ENCODE results near the gene SLC15A2.

SLC15A2 gene

DNA sequence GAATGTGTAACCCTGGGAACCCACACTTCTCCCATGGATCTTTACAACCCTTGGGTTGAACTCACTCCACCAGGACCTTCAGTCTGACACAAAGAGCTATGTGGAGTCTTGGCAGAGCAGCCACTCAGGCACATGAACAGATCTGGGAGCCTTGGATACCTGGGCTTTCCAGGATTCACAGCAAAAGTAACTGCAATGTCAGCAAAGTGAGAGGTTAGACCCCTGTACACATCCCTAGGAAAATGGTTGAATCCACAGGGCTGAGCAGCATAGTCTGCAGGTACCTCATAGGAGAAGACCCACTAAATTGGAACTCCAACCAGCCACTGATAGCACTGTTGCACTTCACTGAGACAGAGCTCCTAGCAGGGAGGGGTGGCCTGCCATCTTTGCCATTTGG lies 68.2 kb downstream of the SLC15A2 start:
- no peak overlapping the region for H3K4me3 ChIP-seq (ENCODE audit: low read length)
- no peaks in the 10 kb centered on the region for H3K9me3 ChIP-seq (replicated peaks; ENCODE audit: low read length)
- H3K27me3 ChIP-seq (ENCODE audit: control insufficient read depth, insufficient read depth, low read length): peaks cover 5% of the 10 kb centered on the region
- H3K36me3 ChIP-seq (ENCODE audit: insufficient read depth, low read length): no peaks in the 10 kb centered on the region
- H3K4me1 ChIP-seq (ENCODE audit: control insufficient read depth, insufficient read depth, low read length): no peaks in the 10 kb centered on the region
- no peak overlapping the region for H3K9ac ChIP-seq (ENCODE audit: low read depth, low read length)
- no peak overlapping the region for H3K4me2 ChIP-seq (ENCODE audit: low read length)

DNA sequence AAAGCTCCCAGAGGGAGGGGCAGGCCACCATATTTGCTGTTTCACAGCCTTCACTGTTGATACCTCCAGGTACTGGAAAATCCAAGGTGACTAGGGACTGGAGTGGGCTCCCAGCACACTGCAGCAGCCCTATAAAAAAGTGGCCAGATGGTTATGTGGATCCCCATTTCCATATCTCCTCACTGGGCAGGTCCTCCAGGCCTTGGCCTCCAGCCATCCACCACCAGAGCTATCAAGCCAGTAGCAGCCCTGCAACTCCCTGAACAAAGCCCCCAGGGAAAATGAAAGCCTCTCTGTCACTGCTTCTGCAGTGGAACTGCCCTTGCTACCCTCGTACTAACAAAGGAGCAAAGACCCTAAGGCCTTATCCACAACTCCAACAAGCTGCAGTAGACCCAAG lies 69.4 kb downstream of the SLC15A2 start:
- Histone ChIP-seq H3K36me3 (ENCODE audit: insufficient read depth, low read length) (no peaks in the 10 kb centered on the region), H3K9me3 (replicated peaks; ENCODE audit: low read length) (no peaks in the 10 kb centered on the region), H3K4me1 (ENCODE audit: control insufficient read depth, insufficient read depth, low read length) (no peaks in the 10 kb centered on the region), H3K4me2 (ENCODE audit: low read length) (no peak overlapping the region), H3K27me3 (ENCODE audit: control insufficient read depth, insufficient read depth, low read length) (peaks cover 5% of the 10 kb centered on the region), H3K4me3 (ENCODE audit: low read length) (no peak overlapping the region), H3K9ac (ENCODE audit: low read depth, low read length) (no peak overlapping the region)

DNA sequence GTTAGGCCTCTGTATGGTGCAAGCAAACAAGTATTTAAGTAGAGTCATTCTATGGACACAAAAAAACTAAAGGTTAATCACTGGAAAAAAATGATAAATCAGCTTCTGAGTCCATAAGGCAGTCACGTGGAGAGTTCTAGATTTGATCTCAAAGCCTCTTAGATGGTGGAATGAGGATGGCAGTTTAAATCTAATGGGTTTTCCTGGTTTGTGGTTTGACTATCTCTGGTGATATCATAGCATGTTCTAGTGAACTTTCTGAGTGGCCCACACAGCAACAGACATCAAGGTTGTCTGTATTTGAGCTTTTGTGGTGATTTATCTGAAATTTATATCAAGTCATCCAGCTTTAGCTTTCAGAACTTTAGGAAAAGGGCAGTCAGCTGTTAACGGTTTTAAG lies 75.4 kb downstream of the SLC15A2 start:
- Histone ChIP-seq H3K4me3 (ENCODE audit: low read length) (no peak overlapping the region), H3K9ac (ENCODE audit: low read depth, low read length) (no peak overlapping the region), H3K9me3 (replicated peaks; ENCODE audit: low read length) (no peaks in the 10 kb centered on the region), H3K4me2 (ENCODE audit: low read length) (no peak overlapping the region), H3K4me1 (ENCODE audit: control insufficient read depth, insufficient read depth, low read length) (peaks cover 4% of the 10 kb centered on the region), H3K27me3 (ENCODE audit: control insufficient read depth, insufficient read depth, low read length) (no peaks in the 10 kb centered on the region), H3K36me3 (ENCODE audit: insufficient read depth, low read length) (no peaks in the 10 kb centered on the region)

DNA sequence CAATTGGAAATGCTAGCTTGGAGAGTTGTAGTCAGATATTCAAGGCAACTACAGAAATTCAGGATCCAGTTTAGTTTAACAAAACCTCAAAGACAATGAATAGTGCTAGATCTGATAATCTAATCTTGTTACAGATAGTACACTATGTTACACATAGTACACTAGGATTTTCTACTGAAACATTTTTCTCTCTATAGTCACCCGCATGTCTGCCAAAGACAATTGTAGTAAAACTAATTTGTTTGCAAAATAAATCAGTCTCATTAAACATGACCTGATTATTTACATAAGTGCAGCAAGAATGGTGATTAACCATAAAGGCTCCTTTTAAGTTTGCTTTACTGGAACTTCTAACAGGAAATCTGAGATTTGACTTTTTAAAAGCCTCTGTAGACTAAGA lies 75.8 kb downstream of the SLC15A2 start:
- H3K9me3 ChIP-seq (replicated peaks; ENCODE audit: low read length): no peaks in the 10 kb centered on the region
- H3K27me3 ChIP-seq (ENCODE audit: control insufficient read depth, insufficient read depth, low read length): no peaks in the 10 kb centered on the region
- H3K4me1 ChIP-seq (ENCODE audit: control insufficient read depth, insufficient read depth, low read length): peaks cover 4% of the 10 kb centered on the region
- no peak overlapping the region for H3K9ac ChIP-seq (ENCODE audit: low read depth, low read length)
- no peaks in the 10 kb centered on the region for H3K36me3 ChIP-seq (ENCODE audit: insufficient read depth, low read length)
- H3K4me3 ChIP-seq (ENCODE audit: low read length): no peak overlapping the region
- peak overlapping the region; percentile 20 for H3K4me2 ChIP-seq (ENCODE audit: low read length)

DNA sequence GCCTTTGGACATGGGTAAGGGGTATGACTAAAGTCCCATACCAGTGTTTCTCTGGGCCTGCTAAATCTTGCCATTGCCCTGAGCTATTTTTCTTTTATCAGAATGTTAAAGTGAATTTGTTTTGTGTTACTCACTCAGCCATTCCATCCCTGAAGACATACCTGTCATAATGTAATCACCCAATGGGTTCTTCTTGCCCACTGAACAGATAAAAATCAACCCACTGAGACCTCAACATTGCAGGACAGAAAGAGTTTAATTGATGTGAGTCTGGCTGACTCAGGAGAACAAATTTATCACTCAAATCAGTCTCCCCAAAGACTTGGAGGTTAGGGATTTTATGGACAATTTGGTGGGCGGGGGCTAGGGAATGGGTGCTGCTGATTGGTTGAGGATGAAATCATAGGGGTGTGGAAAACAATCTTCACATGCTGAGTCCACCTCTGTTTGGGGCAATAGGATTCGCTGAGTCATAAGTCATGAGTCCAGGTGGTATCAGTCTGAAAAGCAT lies 80.5 kb downstream of the SLC15A2 start:
- no peak overlapping the region for H3K4me3 ChIP-seq (ENCODE audit: low read length)
- peaks cover 3% of the 10 kb centered on the region for H3K4me1 ChIP-seq (ENCODE audit: control insufficient read depth, insufficient read depth, low read length)
- H3K4me2 ChIP-seq (ENCODE audit: low read length): no peak overlapping the region
- H3K9ac ChIP-seq (ENCODE audit: low read depth, low read length): no peak overlapping the region
- peaks cover 4% of the 10 kb centered on the region for H3K27me3 ChIP-seq (ENCODE audit: control insufficient read depth, insufficient read depth, low read length)
- no peaks in the 10 kb centered on the region for H3K36me3 ChIP-seq (ENCODE audit: insufficient read depth, low read length)
- H3K9me3 ChIP-seq (replicated peaks; ENCODE audit: low read length): no peaks in the 10 kb centered on the region

DNA sequence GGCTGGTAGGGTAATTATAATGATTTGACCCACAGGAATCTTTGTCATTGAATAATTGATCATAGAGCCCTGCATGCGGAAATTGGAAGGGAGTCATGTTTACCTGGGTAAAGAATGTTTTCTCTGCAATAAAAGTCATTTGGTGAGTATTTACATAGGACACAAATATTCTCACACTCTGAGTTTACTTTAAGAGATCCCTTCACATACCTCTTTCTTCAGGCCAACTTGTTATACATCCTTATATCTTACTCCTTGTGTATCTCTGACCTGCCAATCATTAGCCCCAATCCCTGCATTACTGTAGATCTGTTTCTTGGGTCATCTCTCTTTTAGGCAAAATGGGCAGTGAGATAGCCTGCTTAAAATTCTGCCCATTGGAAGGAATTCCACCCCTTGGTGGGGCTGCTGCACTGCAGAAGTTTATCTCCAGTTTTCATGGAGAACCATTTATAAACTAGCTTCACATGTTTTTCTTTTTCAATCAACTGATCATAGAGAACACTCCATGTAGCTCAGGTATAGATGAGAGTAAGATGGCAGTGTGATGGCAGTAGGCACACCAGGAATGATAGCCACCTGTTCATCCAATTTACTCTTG lies 81.6 kb downstream of the SLC15A2 start:
- Histone ChIP-seq H3K4me3 (ENCODE audit: low read length) (no peak overlapping the region), H3K36me3 (ENCODE audit: insufficient read depth, low read length) (no peaks in the 10 kb centered on the region), H3K9ac (ENCODE audit: low read depth, low read length) (no peak overlapping the region), H3K27me3 (ENCODE audit: control insufficient read depth, insufficient read depth, low read length) (peaks cover 4% of the 10 kb centered on the region), H3K4me1 (ENCODE audit: control insufficient read depth, insufficient read depth, low read length) (no peaks in the 10 kb centered on the region), H3K4me2 (ENCODE audit: low read length) (no peak overlapping the region), H3K9me3 (replicated peaks; ENCODE audit: low read length) (no peaks in the 10 kb centered on the region)

DNA sequence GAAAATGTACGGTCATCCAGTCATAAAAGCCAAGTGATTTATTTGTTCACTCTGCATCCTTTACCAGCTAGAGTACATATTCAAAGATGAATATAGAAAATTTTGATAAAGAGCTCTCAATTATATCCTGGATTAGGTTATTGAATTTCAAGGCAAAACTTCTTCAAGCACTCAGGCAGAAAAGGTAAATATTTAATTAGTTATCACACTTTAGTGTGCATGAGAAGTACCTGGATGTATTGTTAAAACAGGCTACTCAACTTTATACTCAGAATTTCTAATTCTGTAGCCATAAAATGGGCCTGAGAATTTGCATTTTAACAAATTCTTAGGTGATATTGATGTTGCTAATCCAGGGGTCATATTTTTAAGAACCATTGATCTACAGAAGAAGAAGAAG lies 82.5 kb downstream of the SLC15A2 start:
- Histone ChIP-seq H3K9ac (ENCODE audit: low read depth, low read length) (no peak overlapping the region), H3K27me3 (ENCODE audit: control insufficient read depth, insufficient read depth, low read length) (peaks cover 4% of the 10 kb centered on the region), H3K4me3 (ENCODE audit: low read length) (no peak overlapping the region), H3K9me3 (replicated peaks; ENCODE audit: low read length) (no peaks in the 10 kb centered on the region), H3K36me3 (ENCODE audit: insufficient read depth, low read length) (no peaks in the 10 kb centered on the region), H3K4me2 (ENCODE audit: low read length) (no peak overlapping the region), H3K4me1 (ENCODE audit: control insufficient read depth, insufficient read depth, low read length) (no peaks in the 10 kb centered on the region)

DNA sequence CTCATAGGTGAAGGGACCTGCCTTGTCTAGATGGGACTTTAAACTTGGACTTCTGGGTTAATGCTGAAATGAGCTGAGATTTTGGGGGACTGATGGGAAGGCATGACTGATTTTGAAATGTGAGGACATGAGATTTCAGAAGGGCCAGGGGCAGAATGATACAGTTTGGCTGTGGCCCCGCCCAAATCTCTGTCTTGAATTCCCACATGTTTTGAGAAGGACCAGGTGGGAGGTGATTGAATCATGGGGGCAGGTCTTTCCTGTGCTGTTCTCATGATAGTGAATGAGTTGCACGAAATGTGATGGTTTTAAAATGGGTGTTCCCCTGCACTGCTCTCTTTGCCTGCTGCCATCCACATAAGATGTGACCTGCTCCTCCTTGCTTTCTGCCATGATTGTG lies 85.0 kb downstream of the SLC15A2 start:
- Histone ChIP-seq H3K27me3 (ENCODE audit: control insufficient read depth, insufficient read depth, low read length) (peaks cover 4% of the 10 kb centered on the region), H3K4me3 (ENCODE audit: low read length) (no peak overlapping the region), H3K9ac (ENCODE audit: low read depth, low read length) (no peak overlapping the region)

DNA sequence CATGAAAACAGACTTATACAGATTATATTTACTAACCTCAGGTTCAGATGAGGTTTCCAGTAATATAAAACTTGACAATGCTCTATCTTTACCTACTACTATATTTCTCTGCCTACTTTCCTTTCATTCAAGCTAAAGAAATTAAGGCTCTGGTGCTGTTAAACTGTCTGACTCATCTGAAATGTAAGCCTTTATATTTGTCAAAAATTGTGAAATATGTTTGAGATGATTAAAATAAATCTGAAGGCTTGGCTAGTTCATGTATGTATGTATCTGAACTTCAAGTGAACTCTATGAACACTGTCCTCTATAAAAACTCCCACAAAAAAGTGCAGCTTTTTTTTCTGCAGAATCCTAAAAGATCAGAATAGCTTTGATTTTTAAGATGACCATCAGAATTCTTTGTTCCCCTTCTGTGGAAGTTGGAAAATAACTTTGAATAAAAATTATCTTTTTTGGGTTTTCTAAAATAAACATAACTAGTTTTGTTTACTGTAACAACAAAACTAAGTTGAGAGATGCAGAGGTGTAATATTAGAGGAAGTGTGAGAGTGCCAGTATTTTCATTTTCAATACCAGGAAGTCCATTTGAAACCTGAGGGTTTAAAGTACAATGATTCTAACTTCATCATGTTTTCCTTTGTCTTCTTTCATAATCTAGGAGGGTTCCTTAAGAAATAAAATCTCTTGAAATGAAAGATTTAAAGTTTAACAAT lies 85.7 kb downstream of the SLC15A2 start:
- no peaks in the 10 kb centered on the region for H3K4me1 ChIP-seq (ENCODE audit: control insufficient read depth, insufficient read depth, low read length)
- H3K36me3 ChIP-seq (ENCODE audit: insufficient read depth, low read length): no peaks in the 10 kb centered on the region
- no peak overlapping the region for H3K9ac ChIP-seq (ENCODE audit: low read depth, low read length)
- no peak overlapping the region for H3K4me2 ChIP-seq (ENCODE audit: low read length)
- peaks cover 4% of the 10 kb centered on the region for H3K27me3 ChIP-seq (ENCODE audit: control insufficient read depth, insufficient read depth, low read length)
- H3K4me3 ChIP-seq (ENCODE audit: low read length): no peak overlapping the region
- H3K9me3 ChIP-seq (replicated peaks; ENCODE audit: low read length): no peaks in the 10 kb centered on the region

More for the DNA sequence above, 85.0 kb downstream of the SLC15A2 start:
- Histone ChIP-seq H3K36me3 (ENCODE audit: insufficient read depth, low read length) (no peaks in the 10 kb centered on the region), H3K4me2 (ENCODE audit: low read length) (no peak overlapping the region), H3K9me3 (replicated peaks; ENCODE audit: low read length) (no peaks in the 10 kb centered on the region), H3K4me1 (ENCODE audit: control insufficient read depth, insufficient read depth, low read length) (no peaks in the 10 kb centered on the region)

DNA sequence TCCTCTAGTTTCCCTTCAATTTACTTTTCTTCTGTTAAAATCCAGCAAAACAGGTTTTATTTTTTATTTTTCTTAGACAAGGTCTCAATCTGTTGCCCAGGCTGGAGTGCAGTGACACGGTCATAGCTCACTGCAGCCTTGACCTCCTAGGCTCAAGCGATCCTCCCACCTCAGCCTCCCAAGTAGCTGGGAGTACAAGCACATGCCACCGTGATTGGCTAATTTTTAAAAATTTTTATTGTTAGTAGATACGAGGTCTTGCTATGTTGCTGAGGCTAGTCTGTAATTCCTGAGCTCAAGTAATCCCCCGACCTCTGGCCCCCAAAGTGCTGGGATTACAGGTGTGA lies 86.2 kb downstream of the SLC15A2 start:
- H3K9ac ChIP-seq (ENCODE audit: low read depth, low read length): no peak overlapping the region
- H3K9me3 ChIP-seq (replicated peaks; ENCODE audit: low read length): no peaks in the 10 kb centered on the region
- no peaks in the 10 kb centered on the region for H3K36me3 ChIP-seq (ENCODE audit: insufficient read depth, low read length)
- H3K4me2 ChIP-seq (ENCODE audit: low read length): no peak overlapping the region
- H3K4me3 ChIP-seq (ENCODE audit: low read length): no peak overlapping the region
- no peaks in the 10 kb centered on the region for H3K4me1 ChIP-seq (ENCODE audit: control insufficient read depth, insufficient read depth, low read length)
- peaks cover 4% of the 10 kb centered on the region for H3K27me3 ChIP-seq (ENCODE audit: control insufficient read depth, insufficient read depth, low read length)

DNA sequence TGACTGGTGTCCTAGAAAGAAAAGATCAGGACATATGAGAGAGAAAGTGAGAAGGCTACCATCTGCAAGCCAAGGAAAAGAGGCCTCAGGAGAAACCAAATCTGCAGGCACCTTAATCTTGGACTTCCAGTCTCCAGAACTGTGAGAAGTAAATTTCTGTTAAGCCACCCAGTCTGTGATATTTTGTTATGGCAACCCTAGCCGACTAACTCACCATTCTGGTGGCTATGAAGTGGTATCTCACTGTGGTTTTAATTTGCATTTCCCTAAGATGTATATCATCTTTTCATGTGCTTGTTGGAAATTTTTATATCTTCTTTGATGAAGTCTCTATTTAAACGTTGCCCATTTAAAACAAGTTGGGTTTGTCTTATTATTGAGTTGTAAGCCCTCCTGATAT lies 87.3 kb downstream of the SLC15A2 start:
- no peak overlapping the region for H3K4me3 ChIP-seq (ENCODE audit: low read length)
- H3K9me3 ChIP-seq (replicated peaks; ENCODE audit: low read length): no peaks in the 10 kb centered on the region
- H3K27me3 ChIP-seq (ENCODE audit: control insufficient read depth, insufficient read depth, low read length): peaks cover 11% of the 10 kb centered on the region
- no peak overlapping the region for H3K4me2 ChIP-seq (ENCODE audit: low read length)
- no peaks in the 10 kb centered on the region for H3K4me1 ChIP-seq (ENCODE audit: control insufficient read depth, insufficient read depth, low read length)
- H3K36me3 ChIP-seq (ENCODE audit: insufficient read depth, low read length): no peaks in the 10 kb centered on the region
- H3K9ac ChIP-seq (ENCODE audit: low read depth, low read length): no peak overlapping the region

DNA sequence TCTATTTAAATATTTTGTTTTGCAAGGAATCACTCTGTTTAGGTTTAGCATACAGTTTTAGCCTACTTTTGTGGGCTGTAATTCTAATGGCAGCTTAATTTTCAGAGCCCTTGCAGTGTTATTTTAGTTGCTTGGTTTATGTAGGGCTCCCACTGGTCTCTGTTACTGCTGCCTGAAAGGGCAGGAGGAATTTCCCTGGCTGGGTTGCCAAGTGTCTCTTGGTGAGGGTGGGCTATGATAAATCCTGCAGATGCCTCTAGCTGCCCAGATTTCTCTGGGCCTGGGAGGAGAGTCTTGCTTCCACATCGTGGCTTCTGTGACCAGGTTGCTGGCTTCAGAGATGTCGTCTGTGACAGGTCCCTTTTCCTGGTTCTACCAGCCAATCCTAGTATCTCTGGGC lies 91.6 kb downstream of the SLC15A2 start:
- H3K9me3 ChIP-seq (replicated peaks; ENCODE audit: low read length): no peaks in the 10 kb centered on the region
- no peak overlapping the region for H3K4me2 ChIP-seq (ENCODE audit: low read length)
- no peaks in the 10 kb centered on the region for H3K36me3 ChIP-seq (ENCODE audit: insufficient read depth, low read length)
- H3K4me1 ChIP-seq (ENCODE audit: control insufficient read depth, insufficient read depth, low read length): no peaks in the 10 kb centered on the region
- no peak overlapping the region for H3K4me3 ChIP-seq (ENCODE audit: low read length)
- peaks cover 13% of the 10 kb centered on the region for H3K27me3 ChIP-seq (ENCODE audit: control insufficient read depth, insufficient read depth, low read length)
- no peak overlapping the region for H3K9ac ChIP-seq (ENCODE audit: low read depth, low read length)
